Tibial nerve (tissue), 4 donors: ENCODE measurements around the gene ANO7. TPM values are rescaled to one million over a fixed set of nuclear protein-coding genes. Genes with fewer than 3 reads are reported as not detected.

ENCODE experiments used
- DNase-seq, 2 donors: peaks; one replicate each; pipeline ENCODE4 v3.0.0-alpha.2; 2019; ENCODE audit warnings: low spot score in 2 of 2
- H3K27ac ChIP-seq, 4 donors: fragments of 200-600 bp; sonication (generic) in 3 of 4; one replicate each; pipeline ENCODE4 v1.5.1; 2017 to 2019; ENCODE audit warnings: mild to moderate bottlenecking in 1 of 4
- H3K27me3 ChIP-seq, 2 donors: fragments of 200-600 bp; sonication (generic) in 1 of 2; one replicate each; pipeline versions ENCODE4 v1.5.1 to v1.6.0; 2017 to 2019
- H3K36me3 ChIP-seq, 3 donors: fragments of 200-600 bp; sonication (generic); one replicate each; pipeline ENCODE4 v1.5.1; 2018 to 2019
- H3K4me1 ChIP-seq, 4 donors: fragments of 200-600 bp; sonication (generic) in 3 of 4; one replicate each; pipeline ENCODE4 v1.5.1; 2017 to 2019
- H3K4me3 ChIP-seq, 4 donors: fragments of 200-600 bp; sonication (generic) in 3 of 4; one replicate each; pipeline ENCODE4 v1.5.1; 2017 to 2019; ENCODE audit warnings: mild to moderate bottlenecking in 1 of 4, moderate library complexity in 1 of 4
- H3K9me3 ChIP-seq, 4 donors: fragments of 200-600 bp; sonication (generic) in 3 of 4; one replicate each; pipeline ENCODE4 v1.5.1; 2017 to 2019
- EP300 ChIP-seq, 2 donors: sonication (generic); formaldehyde crosslinking; IDR thresholded peaks; one replicate each; pipeline ENCODE4 v1.6.1; 2017; ENCODE audit warnings: antibody characterized with exemption in 2 of 2, mild to moderate bottlenecking in 1 of 2
- POLR2A ChIP-seq, 2 donors: fragments of 450-650 bp; IDR thresholded peaks; one replicate each; pipeline ENCODE4 v1.6.1; 2017; ENCODE audit warnings: antibody characterized with exemption in 2 of 2, mild to moderate bottlenecking in 2 of 2, moderate library complexity in 2 of 2
- WGBS, 2 donors: methylation state at CpG; one replicate each; pipeline ENCODE4 v1.1.5; 2018; 5-methylcytosine and 5-hydroxymethylcytosine counted together
- total RNA-seq, 4 donors: library from RNA; depleted of rRNA; stranded (reverse); fragments of >200 nt; gene quantifications; one replicate each; pipeline ENCODE4 v1.1.0, GENCODE V29; 2016
- TF ChIP-seq, protein P1 (sequence below), 5 experiments: fragments of 200-600 bp in 3 of 5; fragments of 450-650 bp in 2 of 5; sonication (generic) in 3 of 5; IDR thresholded peaks; one replicate each; pipeline ENCODE4 v1.5.1; 2016 to 2019; ENCODE audit warnings: antibody characterized with exemption in 5 of 5, mild to moderate bottlenecking in 3 of 5, moderate library complexity in 2 of 5

Gene ANO7
- total RNA-seq, 4 donors from 2014 or later = 0.42 to 1.2 (median 0.51) TPM

DNA sequence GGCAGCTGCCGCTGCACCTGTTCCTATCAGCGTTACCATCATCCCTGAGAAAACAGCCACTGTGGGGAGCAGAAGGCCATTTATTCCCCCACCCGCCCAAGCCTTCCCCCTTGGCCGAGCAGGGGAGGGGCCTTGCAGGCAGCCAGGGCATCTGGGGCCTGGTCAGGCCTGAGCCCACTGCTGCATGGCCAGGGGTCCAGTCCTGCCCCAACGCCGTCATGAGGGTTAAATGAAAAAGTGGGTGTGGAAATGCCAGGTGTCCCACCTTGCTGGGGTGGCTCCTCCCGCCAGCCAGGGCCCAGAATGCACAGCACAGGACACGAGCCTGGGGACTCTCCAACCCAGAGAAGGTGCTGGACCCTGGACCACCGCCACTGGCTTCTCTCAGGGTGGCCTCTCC is 14.2 kb downstream of the ANO7 start:
- DNase-seq = no peak
- Histone ChIP-seq H3K4me1 (no peaks in the 10 kb centered on the region), H3K27ac (no peak overlapping the region), H3K4me3 (no peak overlapping the region), H3K36me3 (no peaks in the 10 kb centered on the region), H3K9me3 (no peaks in the 10 kb centered on the region), H3K27me3 (no peaks in the 10 kb centered on the region)
- 88 to 91% methylated on average over 9 of the region's 9 CpGs for WGBS, 2 donors
- TF ChIP-seq, protein P1, sequence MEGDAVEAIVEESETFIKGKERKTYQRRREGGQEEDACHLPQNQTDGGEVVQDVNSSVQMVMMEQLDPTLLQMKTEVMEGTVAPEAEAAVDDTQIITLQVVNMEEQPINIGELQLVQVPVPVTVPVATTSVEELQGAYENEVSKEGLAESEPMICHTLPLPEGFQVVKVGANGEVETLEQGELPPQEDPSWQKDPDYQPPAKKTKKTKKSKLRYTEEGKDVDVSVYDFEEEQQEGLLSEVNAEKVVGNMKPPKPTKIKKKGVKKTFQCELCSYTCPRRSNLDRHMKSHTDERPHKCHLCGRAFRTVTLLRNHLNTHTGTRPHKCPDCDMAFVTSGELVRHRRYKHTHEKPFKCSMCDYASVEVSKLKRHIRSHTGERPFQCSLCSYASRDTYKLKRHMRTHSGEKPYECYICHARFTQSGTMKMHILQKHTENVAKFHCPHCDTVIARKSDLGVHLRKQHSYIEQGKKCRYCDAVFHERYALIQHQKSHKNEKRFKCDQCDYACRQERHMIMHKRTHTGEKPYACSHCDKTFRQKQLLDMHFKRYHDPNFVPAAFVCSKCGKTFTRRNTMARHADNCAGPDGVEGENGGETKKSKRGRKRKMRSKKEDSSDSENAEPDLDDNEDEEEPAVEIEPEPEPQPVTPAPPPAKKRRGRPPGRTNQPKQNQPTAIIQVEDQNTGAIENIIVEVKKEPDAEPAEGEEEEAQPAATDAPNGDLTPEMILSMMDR (IDR thresholded peaks at IDR 0.05) = no peak
- TF ChIP-seq POLR2A (IDR thresholded peaks at IDR 0.05) (no peak), EP300 (IDR thresholded peaks at IDR 0.05) (no peak)

DNA sequence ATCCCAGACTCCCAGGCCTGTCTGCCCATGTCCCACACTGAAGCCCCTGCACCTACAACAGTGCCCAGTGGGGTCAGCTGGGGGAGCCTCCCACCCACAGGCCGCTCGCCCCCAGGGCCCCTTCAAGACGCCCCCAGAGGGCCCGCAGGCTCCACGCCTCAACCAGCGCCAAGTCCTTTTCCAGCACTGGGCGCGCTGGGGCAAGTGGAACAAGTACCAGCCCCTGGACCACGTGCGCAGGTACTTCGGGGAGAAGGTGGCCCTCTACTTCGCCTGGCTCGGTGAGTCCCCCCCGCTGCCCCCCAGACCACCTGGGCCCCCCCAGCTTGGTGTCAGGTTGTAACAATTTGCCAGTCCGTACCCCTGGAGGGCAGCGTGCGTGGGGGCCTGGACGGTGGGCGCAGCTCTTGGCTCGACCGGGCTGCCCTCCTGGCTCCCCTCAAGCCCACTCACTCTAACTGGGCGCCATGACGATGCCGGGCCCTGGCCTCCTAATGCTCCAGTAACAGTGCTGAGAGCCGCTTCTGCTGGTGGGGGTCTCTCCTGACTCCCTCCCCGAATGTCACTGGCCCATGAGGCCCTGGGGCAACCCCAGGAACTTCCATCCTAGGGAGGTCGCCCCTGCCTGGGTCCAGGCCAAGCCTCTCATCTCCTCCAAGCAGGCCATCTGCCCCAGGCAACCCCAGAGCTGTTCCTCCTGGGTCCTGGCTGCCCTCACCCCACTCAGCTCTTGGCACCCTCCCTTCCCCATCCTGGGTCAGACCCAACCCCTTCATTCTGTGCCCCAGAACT is 14.9 kb downstream of the ANO7 start:
- Histone ChIP-seq H3K27me3 (no peaks in the 10 kb centered on the region), H3K4me1 (no peaks in the 10 kb centered on the region), H3K27ac (no peak overlapping the region), H3K36me3 (no peaks in the 10 kb centered on the region), H3K4me3 (no peak overlapping the region), H3K9me3 (no peaks in the 10 kb centered on the region)
- TF ChIP-seq, protein P1 (IDR thresholded peaks at IDR 0.05) = no peak
- TF ChIP-seq EP300 (IDR thresholded peaks at IDR 0.05) (no peak), POLR2A (IDR thresholded peaks at IDR 0.05) (no peak)
- WGBS, 2 donors = 88 to 95% methylated on average over 16 to 20 of the region's 27 CpGs
- no peak for DNase-seq

DNA sequence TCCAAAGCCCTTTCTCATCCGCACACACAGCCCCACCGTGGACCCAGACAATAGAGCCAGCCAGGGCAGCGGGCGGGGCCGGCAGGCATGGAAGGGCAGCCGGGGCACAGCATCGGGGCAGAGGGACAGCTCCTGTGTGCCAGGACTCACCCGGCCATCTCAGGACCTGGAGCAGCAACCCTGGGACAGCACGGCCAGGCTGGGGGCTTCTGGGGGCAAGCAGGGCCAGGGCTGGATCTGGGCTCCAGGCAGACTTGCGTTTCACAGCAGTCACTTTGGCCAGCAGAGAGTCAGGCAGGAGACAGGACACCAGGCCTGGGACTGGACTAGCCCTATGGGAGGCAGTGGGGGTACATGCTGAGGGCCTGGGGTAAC is 15.5 kb downstream of the ANO7 start:
- Histone ChIP-seq H3K27me3 (no peaks in the 10 kb centered on the region), H3K4me3 (no peak overlapping the region), H3K4me1 (no peaks in the 10 kb centered on the region), H3K27ac (no peak overlapping the region), H3K9me3 (no peaks in the 10 kb centered on the region), H3K36me3 (no peaks in the 10 kb centered on the region)
- TF ChIP-seq, protein P1 (IDR thresholded peaks at IDR 0.05) = no peak
- TF ChIP-seq POLR2A (IDR thresholded peaks at IDR 0.05) (no peak), EP300 (IDR thresholded peaks at IDR 0.05) (no peak)
- no peak for DNase-seq
- 71 to 77% methylated on average over 8 to 10 of the region's 10 CpGs for WGBS, 2 donors

DNA sequence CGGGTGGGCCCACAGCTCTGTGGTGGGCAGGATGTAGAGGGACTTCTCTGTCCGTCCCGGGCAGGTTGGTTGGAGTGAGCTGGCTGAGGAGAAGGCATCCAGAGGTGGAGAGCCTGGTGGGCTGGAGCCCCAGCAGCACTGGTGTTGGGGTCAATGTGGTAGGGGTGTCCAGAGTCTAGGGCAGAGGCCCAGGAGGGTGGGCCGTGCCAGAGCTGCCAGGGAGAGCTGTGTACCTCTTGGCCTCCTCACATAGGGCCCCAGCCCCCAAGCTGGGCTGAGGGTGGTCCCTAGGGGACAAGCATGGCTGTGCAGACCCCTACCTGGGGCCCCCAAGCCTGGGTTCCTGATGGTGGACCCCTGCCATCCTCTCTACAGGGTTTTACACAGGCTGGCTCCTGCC is 16.0 kb downstream of the ANO7 start:
- H3K27ac ChIP-seq = no peak overlapping the region
- H3K4me1 ChIP-seq = no peaks in the 10 kb centered on the region
- DNase-seq = no peak
- H3K27me3 ChIP-seq = no peaks in the 10 kb centered on the region
- H3K4me3 ChIP-seq = no peak overlapping the region
- TF ChIP-seq, protein P1 (IDR thresholded peaks at IDR 0.05) = no peak
- TF ChIP-seq POLR2A (IDR thresholded peaks at IDR 0.05) (no peak), EP300 (IDR thresholded peaks at IDR 0.05) (no peak)
- no peaks in the 10 kb centered on the region for H3K36me3 ChIP-seq
- 67 to 84% methylated on average over 4 of the region's 4 CpGs for WGBS, 2 donors
- H3K9me3 ChIP-seq = no peaks in the 10 kb centered on the region

DNA sequence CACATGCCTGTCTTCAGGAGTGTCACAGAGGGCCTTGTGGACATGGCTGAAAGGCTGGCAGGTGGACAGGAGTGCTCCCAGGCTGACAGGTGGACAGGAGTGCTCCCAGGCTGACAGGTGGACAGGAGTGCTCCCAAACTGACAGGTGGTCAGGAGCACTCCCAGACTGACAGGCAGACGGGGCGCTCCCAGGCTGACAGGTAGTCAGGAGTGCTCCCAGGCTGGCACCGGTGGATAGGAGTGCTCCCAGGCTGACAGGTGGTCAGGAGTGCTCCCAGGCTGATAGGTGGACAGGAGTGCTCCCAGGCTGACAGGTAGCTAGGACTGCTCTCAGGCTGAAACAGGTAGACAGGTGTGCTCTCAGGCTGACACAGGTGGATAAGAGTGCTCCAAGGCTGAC is 16.6 kb downstream of the ANO7 start:
- Histone ChIP-seq H3K4me3 (no peak overlapping the region), H3K27me3 (no peaks in the 10 kb centered on the region), H3K4me1 (no peaks in the 10 kb centered on the region), H3K36me3 (no peaks in the 10 kb centered on the region), H3K9me3 (no peaks in the 10 kb centered on the region), H3K27ac (no peak overlapping the region)
- WGBS, 2 donors = 90 to 100% methylated on average over 2 of the region's 3 CpGs
- DNase-seq = no peak
- TF ChIP-seq, protein P1 (IDR thresholded peaks at IDR 0.05) = no peak
- no peak for TF ChIP-seq POLR2A (IDR thresholded peaks at IDR 0.05)
- no peak for TF ChIP-seq EP300 (IDR thresholded peaks at IDR 0.05)
